ENCODE measurements around the gene CFAP77.

Gene CFAP77

GRCh38 chr9:132383462-132383883 lies 26.5 kb upstream of the CFAP77 start:
- Histone ChIP-seq H3K4me3 (ENCODE audit: low read length) (no peak overlapping the region), H3K36me3 (ENCODE audit: control insufficient read depth, insufficient read depth, low read length, severe bottlenecking) (peaks cover 71% of the 10 kb centered on the region), H3K4me1 (ENCODE audit: control insufficient read depth, insufficient read depth, low read length) (no peaks in the 10 kb centered on the region), H3K27me3 (replicated peaks; ENCODE audit: control insufficient read depth, insufficient read depth, low read length) (no peaks in the 10 kb centered on the region), H3K9ac (ENCODE audit: low read length) (no peak overlapping the region), H3K9me3 (ENCODE audit: control insufficient read depth, low read length) (no peaks in the 10 kb centered on the region)
- DNase-seq (ENCODE audit: low read depth), result no peak

- Histone ChIP-seq H3K27me3 (replicated peaks; ENCODE audit: control insufficient read depth, insufficient read depth, low read length) (no peaks in the 10 kb centered on the region), H3K9me3 (ENCODE audit: control insufficient read depth, low read length) (no peaks in the 10 kb centered on the region), H3K36me3 (ENCODE audit: control insufficient read depth, insufficient read depth, low read length, severe bottlenecking) (peaks cover 71% of the 10 kb centered on the region), H3K4me1 (ENCODE audit: control insufficient read depth, insufficient read depth, low read length) (no peaks in the 10 kb centered on the region), H3K9ac (ENCODE audit: low read length) (no peak overlapping the region), H3K4me3 (ENCODE audit: low read length) (no peak overlapping the region)
- DNase-seq (ENCODE audit: low read depth), result no peak
Measured at GRCh38 chr9:132384376-132384775, 25.6 kb upstream of the CFAP77 start.

GRCh38 chr9:132387133-132387532 lies 22.9 kb upstream of the CFAP77 start:
- Histone ChIP-seq H3K36me3 (ENCODE audit: control insufficient read depth, insufficient read depth, low read length, severe bottlenecking) (peaks cover 84% of the 10 kb centered on the region), H3K4me1 (ENCODE audit: control insufficient read depth, insufficient read depth, low read length) (no peaks in the 10 kb centered on the region), H3K4me3 (ENCODE audit: low read length) (no peak overlapping the region), H3K27me3 (replicated peaks; ENCODE audit: control insufficient read depth, insufficient read depth, low read length) (no peaks in the 10 kb centered on the region), H3K9ac (ENCODE audit: low read length) (no peak overlapping the region), H3K9me3 (ENCODE audit: control insufficient read depth, low read length) (no peaks in the 10 kb centered on the region)
- no peak for DNase-seq (ENCODE audit: low read depth)

GRCh38 chr9:132390966-132391365 lies 19.0 kb upstream of the CFAP77 start:
- H3K9ac ChIP-seq (ENCODE audit: low read length), result no peak overlapping the region
- no peak overlapping the region for H3K4me3 ChIP-seq (ENCODE audit: low read length)
- no peaks in the 10 kb centered on the region for H3K27me3 ChIP-seq (replicated peaks; ENCODE audit: control insufficient read depth, insufficient read depth, low read length)
- peaks cover 89% of the 10 kb centered on the region for H3K36me3 ChIP-seq (ENCODE audit: control insufficient read depth, insufficient read depth, low read length, severe bottlenecking)
- no peak for DNase-seq (ENCODE audit: low read depth)
- no peaks in the 10 kb centered on the region for H3K4me1 ChIP-seq (ENCODE audit: control insufficient read depth, insufficient read depth, low read length)
- H3K9me3 ChIP-seq (ENCODE audit: control insufficient read depth, low read length), result no peaks in the 10 kb centered on the region

GRCh38 chr9:132391449-132391848 lies 18.6 kb upstream of the CFAP77 start:
- Histone ChIP-seq H3K4me1 (ENCODE audit: control insufficient read depth, insufficient read depth, low read length) (no peaks in the 10 kb centered on the region), H3K36me3 (ENCODE audit: control insufficient read depth, insufficient read depth, low read length, severe bottlenecking) (peaks cover 89% of the 10 kb centered on the region), H3K9ac (ENCODE audit: low read length) (no peak overlapping the region), H3K27me3 (replicated peaks; ENCODE audit: control insufficient read depth, insufficient read depth, low read length) (no peaks in the 10 kb centered on the region), H3K4me3 (ENCODE audit: low read length) (no peak overlapping the region), H3K9me3 (ENCODE audit: control insufficient read depth, low read length) (no peaks in the 10 kb centered on the region)
- no peak for DNase-seq (ENCODE audit: low read depth)

GRCh38 chr9:132395560-132395959 lies 14.5 kb upstream of the CFAP77 start:
- Histone ChIP-seq H3K27me3 (replicated peaks; ENCODE audit: control insufficient read depth, insufficient read depth, low read length) (no peaks in the 10 kb centered on the region), H3K4me3 (ENCODE audit: low read length) (no peak overlapping the region), H3K36me3 (ENCODE audit: control insufficient read depth, insufficient read depth, low read length, severe bottlenecking) (peaks cover 82% of the 10 kb centered on the region), H3K9me3 (ENCODE audit: control insufficient read depth, low read length) (no peaks in the 10 kb centered on the region), H3K9ac (ENCODE audit: low read length) (no peak overlapping the region), H3K4me1 (ENCODE audit: control insufficient read depth, insufficient read depth, low read length) (no peaks in the 10 kb centered on the region)
- DNase-seq (ENCODE audit: low read depth), result no peak

- H3K27me3 ChIP-seq (replicated peaks; ENCODE audit: control insufficient read depth, insufficient read depth, low read length), result no peaks in the 10 kb centered on the region
- no peak for DNase-seq (ENCODE audit: low read depth)
- H3K4me1 ChIP-seq (ENCODE audit: control insufficient read depth, insufficient read depth, low read length), result peaks cover 14% of the 10 kb centered on the region
- H3K36me3 ChIP-seq (ENCODE audit: control insufficient read depth, insufficient read depth, low read length, severe bottlenecking), result peaks cover 41% of the 10 kb centered on the region
- H3K4me3 ChIP-seq (ENCODE audit: low read length), result no peak overlapping the region
- H3K9ac ChIP-seq (ENCODE audit: low read length), result no peak overlapping the region
- no peaks in the 10 kb centered on the region for H3K9me3 ChIP-seq (ENCODE audit: control insufficient read depth, low read length)
Measured at GRCh38 chr9:132401824-132402223, 8.2 kb upstream of the CFAP77 start.

GRCh38 chr9:132404228-132404881 lies 5.7 kb upstream of the CFAP77 start:
- peaks cover 19% of the 10 kb centered on the region for H3K36me3 ChIP-seq (ENCODE audit: control insufficient read depth, insufficient read depth, low read length, severe bottlenecking)
- no peaks in the 10 kb centered on the region for H3K9me3 ChIP-seq (ENCODE audit: control insufficient read depth, low read length)
- peaks cover 17% of the 10 kb centered on the region for H3K4me1 ChIP-seq (ENCODE audit: control insufficient read depth, insufficient read depth, low read length)
- no peak overlapping the region for H3K9ac ChIP-seq (ENCODE audit: low read length)
- peaks cover 4% of the 10 kb centered on the region for H3K27me3 ChIP-seq (replicated peaks; ENCODE audit: control insufficient read depth, insufficient read depth, low read length)
- H3K4me3 ChIP-seq (ENCODE audit: low read length), result no peak overlapping the region
- DNase-seq (ENCODE audit: low read depth), result no peak

- H3K27me3 ChIP-seq (replicated peaks; ENCODE audit: control insufficient read depth, insufficient read depth, low read length), result peaks cover 23% of the 10 kb centered on the region
- peak within 1 kb of the TSS; percentile 87 for H3K9ac ChIP-seq (ENCODE audit: low read length)
- peaks cover 17% of the 10 kb centered on the region for H3K4me1 ChIP-seq (ENCODE audit: control insufficient read depth, insufficient read depth, low read length)
- peaks cover 9% of the 10 kb centered on the region for H3K36me3 ChIP-seq (ENCODE audit: control insufficient read depth, insufficient read depth, low read length, severe bottlenecking)
- peak within 1 kb of the TSS; percentile 93 for H3K4me3 ChIP-seq (ENCODE audit: low read length)
- DNase-seq (ENCODE audit: low read depth), result peak; percentile 97
- H3K9me3 ChIP-seq (ENCODE audit: control insufficient read depth, low read length), result no peaks in the 10 kb centered on the region
Measured at GRCh38 chr9:132406554-132407122, 3.4 kb upstream of the CFAP77 start, which contains the start of gene TTF1. TSS of gene TTF1 (minus strand) at chr9:132406840. CDS start at chr9:132402821, 4,019 bp downstream.

GRCh38 chr9:132407196-132407595 lies 2.8 kb upstream of the CFAP77 start:
- Histone ChIP-seq H3K4me1 (ENCODE audit: control insufficient read depth, insufficient read depth, low read length) (peaks cover 17% of the 10 kb centered on the region), H3K27me3 (replicated peaks; ENCODE audit: control insufficient read depth, insufficient read depth, low read length) (peaks cover 28% of the 10 kb centered on the region), H3K9ac (ENCODE audit: low read length) (peak overlapping the region; percentile 87), H3K36me3 (ENCODE audit: control insufficient read depth, insufficient read depth, low read length, severe bottlenecking) (peaks cover 5% of the 10 kb centered on the region), H3K4me3 (ENCODE audit: low read length) (peak overlapping the region; percentile 93), H3K9me3 (ENCODE audit: control insufficient read depth, low read length) (peaks cover 4% of the 10 kb centered on the region)
- no peak for DNase-seq (ENCODE audit: low read depth)

- H3K9me3 ChIP-seq (ENCODE audit: control insufficient read depth, low read length), result peaks cover 7% of the 10 kb centered on the region
- DNase-seq (ENCODE audit: low read depth), result no peak
- peaks cover 42% of the 10 kb centered on the region for H3K27me3 ChIP-seq (replicated peaks; ENCODE audit: control insufficient read depth, insufficient read depth, low read length)
- peaks cover 17% of the 10 kb centered on the region for H3K4me1 ChIP-seq (ENCODE audit: control insufficient read depth, insufficient read depth, low read length)
- no peak overlapping the region for H3K9ac ChIP-seq (ENCODE audit: low read length)
- H3K4me3 ChIP-seq (ENCODE audit: low read length), result no peak overlapping the region
- H3K36me3 ChIP-seq (ENCODE audit: control insufficient read depth, insufficient read depth, low read length, severe bottlenecking), result no peaks in the 10 kb centered on the region
Measured at GRCh38 chr9:132408521-132408920, 1.5 kb upstream of the CFAP77 start.

Measured in adipocyte (in vitro differentiated cells).